ENCODE measurements around the gene PTPN13.

Gene PTPN13

DNA sequence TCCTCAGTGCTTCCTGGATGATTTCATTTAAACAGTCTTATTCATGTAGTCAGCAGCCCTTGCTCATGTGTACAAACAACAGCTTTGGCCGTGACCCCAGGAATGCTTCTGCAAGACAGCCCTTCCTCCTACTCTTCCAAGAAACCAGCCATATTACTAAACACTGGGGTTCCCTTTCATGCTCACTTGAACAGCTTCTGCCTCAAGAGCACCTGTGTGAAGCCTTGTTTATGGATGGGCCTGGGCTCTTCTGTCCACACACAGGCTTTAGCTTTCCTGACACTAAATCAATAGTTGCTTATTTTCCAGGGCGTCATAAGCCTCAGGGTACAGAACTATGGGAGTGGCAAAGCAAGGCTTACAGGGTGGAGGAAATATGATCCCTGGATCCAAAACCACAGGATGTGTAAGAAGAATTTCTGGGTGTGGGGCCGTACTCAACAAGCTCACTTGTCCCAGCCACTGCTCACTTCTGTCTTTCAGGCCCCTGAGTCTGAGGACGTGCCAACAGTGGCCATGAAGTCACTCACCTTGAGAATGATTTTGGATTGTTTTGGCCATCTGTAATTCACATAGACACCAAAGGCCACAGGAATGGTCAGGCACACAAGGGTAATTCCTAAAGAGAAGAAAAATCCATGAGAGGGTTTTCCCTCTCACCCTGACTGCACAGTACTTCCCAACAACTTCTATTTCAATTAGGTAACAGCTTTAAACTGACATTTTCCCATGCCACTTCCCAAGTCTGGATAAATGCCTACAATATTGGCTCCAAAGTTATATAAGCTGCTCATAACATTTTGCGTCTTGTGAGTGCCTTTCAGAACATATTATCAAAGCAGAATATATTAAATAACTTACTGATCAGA lies 237.4 kb downstream of the PTPN13 start:
- DNase-seq = peak; percentile 15

DNA sequence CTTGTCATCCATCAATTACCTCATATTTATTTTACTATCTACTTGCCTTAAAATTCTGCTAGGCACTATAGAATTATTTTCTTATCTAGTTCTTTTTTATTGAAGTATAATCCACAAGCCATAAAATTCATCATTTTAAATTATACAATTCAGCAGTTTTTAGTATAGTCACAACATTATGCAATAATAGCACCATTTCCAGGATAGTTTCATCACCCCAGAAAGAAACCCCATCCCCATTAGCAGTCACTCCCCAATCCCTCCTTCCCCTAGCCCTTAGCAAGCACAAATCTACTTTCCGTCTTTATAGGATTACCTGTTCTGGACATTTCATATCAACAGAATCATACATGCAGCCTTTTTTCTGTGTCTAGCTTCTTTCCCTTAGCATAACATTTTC lies 239.5 kb downstream of the PTPN13 start:
- DNase-seq = no peak

DNA sequence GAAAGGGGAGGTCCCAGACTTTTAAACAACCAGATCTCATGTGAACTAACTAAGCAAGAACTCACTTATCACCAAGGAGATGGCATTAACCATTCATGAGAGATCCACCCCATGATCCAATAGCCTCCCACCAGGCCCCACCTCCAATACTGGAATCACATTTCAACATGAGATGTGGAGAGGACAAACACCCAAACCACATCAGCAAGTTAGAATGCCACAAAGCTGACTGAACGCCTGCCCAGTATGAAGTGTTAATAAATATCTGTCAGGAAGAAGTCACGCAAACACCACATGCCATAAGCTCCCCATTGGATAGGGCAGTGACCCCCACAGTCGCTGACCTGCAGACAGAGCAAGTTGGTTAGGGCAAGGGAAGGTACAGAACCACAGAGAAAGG lies 240.8 kb downstream of the PTPN13 start:
- no peak for DNase-seq

DNA sequence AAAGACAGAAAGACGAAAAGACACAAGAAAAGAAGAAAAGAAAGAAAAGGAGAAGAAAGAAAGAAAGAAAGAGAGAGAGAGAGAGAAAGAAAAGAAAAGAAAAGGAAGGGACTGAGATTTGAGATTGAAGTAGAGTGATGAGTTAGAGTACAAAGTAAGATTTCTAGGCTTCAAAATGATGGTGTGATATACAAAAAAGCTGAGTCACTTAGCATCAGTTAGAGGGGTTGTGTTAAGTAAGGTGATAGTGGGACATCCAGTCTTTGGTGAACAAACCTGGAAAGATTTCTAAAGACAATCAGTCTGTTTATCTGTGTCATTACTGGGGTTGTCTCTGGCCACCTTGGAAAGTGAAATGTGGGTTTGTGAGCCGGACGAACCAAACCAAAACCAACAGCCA lies 241.6 kb downstream of the PTPN13 start:
- DNase-seq = no peak

DNA sequence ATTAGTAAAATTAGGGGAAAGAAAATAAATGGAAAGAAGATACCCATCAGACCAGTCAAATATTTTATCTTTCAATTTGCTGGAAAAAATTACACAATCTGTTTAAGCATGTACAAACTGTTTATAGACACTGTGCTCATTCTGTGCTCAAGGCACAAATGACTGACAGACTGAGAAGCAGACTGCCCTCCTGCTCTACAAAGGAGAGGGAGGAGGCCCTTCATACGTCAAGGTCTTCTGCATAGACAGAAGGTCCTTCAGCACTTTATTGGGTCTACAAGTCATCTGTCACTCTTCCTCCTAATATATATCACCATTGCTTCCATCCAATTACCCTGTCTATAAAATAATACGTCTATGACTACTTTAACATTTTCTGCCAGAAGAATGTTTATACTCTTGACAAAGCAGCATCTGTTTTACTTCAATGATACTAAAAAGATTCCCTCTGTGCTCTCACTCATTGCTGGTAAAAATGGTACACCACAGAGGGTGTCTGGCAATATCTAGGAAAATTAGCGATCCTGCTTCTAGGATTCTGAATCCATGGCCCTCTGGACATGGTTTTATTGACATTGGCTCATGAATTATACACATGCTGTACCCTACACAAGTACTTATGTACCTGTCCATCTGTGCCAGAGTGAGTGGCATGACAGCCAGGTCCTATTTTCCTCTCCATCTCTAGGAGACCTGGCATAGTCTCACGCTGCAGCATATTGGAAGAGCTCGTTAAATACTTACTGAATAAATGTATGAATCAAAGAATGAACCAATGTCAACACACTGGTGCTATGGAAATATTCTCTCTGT lies 243.8 kb downstream of the PTPN13 start:
- DNase-seq = no peak

DNA sequence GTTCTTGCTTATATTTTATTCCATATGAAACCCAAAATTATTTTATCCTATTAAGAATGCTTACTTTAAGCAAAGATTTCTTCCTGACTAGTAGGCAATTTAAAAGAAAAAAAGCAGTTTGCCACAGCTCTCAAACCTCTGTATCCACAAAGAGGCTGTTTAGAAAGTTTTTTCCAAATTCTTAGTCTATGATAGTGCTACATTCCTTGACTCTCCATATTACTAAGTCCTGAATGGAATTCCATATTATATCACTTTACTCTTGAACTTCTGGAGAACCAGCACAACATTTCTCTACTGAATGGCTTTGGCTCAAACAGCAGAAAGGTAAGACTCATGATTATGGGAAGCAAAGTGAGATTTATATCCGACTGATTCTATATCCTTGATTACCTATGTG lies 246.7 kb downstream of the PTPN13 start:
- no peak for DNase-seq

DNA sequence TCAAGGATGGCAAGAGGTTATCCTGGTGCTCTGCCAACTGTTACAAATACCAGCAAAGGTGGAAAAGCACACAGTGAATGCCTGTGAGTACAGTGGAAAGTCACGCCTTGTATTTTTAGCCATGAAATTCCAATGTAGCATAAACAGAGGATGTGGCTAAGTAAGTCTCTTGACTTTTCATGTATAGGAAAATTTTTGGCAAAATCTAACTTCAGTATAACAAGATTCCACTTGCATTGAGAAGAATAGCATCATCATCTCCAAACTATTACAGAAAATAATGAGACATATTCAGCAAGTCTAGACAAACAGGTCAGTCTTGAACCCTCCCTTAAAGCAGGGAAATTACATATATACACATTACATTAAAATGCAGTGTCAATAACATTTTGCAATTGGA lies 247.2 kb downstream of the PTPN13 start:
- no peak for DNase-seq

DNA sequence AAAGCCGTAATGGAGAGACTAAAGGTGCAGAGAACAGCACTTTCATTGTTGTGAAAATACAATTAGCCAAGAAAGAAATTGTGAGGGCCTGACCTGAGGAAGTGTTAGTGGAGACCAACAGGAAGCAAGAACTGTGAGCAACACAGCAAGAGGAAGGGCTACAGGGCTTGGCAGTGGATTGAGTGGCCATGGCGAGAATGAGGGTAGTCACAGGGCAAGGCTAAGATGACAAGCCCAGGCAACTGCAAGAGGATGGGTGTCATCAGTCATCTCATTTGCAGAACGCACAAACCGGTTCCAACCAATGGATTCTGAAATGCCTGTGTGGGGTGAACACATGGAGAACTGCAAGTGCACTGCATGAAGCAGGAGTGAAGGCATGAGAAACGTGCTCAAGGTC lies 251.5 kb downstream of the PTPN13 start:
- DNase-seq = no peak

DNA sequence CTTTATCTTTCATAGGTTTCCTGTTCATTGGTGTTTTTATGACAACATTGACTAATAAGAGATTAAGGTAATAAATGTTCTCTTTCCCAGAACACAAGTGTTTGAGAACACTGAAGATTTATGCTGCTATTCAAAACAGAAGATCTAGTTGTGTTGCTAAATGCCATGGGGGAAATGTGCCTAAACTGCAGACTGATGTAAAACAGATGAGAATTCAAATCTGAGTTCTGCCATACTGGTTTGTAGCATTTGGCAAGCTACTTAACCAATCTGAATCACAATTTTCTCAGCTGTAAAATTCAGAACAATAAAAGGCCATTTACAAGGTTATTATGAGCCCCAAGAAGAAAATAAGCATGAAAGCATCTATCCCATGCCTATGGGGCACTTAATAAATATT lies 252.8 kb downstream of the PTPN13 start:
- no peak for DNase-seq

DNA sequence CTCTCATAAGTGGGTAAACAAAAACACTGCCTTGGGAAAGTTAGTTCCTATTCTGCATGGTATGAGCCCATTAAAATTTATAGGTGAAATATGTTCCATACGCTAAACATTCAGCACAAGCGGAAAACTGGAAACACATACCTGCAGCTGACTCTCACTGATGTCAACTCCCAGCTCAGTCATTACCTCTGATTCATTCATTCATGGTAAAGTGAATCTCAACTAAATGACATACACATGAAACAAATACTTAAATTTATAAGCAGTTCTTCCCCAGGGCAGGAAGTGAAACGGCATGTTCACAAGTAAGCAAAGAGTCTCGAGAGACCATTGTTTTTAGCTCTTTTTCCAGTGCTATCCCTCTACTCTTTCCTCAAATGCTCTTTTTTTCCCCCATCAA lies 253.5 kb downstream of the PTPN13 start:
- DNase-seq = no peak

DNA sequence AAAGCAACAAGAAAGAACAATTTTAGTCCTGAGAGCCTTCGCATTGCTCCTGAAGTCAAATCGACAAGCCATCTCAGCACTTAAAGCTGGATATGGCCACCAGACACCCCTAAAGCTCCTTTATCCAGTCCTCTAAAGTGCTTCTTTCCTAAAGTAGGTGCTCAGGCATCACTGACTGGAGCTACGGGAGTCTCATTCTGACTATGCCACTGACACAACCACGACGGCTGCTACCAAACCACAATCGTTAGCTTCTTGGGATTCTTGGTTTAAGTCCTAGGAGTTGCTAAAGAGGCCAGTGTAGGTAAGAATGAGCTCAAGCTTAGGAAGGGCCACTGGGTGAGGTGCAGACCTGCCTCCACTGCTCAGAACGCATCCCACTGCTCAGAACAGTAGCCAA lies 254.0 kb downstream of the PTPN13 start:
- DNase-seq = no peak

DNA sequence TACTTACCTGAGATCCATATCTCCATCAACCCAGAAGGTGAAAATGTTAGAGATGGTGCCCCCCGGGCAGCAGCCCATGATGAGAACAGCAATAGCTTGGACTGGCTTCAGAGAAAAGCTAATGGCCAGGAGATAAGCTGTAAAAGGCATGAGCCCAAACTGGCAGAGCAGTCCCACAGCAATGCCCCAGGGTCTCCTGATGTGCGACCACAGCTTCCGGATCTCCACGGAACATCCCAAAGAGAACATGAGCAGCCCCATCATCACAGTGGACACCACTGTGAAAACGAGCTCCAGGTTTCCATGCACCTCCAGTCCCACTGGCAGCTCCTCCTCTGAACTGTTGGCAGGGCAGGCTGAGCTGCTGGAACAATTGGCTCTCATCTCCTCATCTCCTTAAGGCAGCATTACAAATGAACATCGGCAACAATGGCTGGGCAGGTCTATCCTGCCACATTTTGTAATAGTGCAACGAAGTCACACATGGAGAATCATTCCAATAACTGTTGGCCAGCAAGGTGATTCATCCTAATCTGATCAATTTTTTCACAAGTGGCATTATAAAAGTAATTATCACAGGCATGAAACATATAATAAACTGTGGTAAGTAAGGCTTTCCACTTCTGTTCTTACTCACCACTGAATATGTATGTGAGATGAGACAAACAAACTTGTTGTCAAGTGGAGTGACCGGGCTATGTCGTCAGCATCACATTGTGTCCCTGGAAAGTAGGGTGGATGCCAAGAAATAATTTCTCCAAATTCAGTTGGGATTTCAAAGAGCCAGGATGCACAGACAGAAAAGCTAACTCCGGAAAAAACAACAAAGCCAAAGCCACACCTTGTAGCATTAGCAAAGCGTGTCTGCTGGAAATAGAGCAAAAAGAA lies 254.9 kb downstream of the PTPN13 start, which contains the start of gene SLC10A6:
TSS of gene SLC10A6 (minus strand) at position 653 of the 888 bp plus-strand sequence. CDS start at position 384, 269 bp downstream.
- no peak for DNase-seq

DNA sequence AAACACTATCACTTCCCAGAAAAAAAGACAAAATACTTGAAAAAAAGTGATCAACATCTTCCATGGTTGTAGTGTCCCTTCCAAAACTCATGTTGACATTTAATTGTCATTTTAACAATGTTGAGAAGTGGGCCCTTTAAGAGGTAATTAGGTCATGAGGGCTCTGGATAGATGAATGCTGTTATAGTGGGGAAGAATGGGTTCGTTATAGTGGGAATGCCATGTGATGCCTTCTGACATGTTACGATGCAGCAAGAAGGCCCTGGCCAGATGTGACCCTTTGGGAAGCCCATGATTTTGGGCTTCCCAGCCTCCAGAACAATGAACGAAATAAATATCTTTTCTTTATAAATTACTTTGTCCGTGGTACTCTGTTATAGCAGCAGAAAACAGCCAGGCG lies 259.1 kb downstream of the PTPN13 start:
- no peak for DNase-seq

DNA sequence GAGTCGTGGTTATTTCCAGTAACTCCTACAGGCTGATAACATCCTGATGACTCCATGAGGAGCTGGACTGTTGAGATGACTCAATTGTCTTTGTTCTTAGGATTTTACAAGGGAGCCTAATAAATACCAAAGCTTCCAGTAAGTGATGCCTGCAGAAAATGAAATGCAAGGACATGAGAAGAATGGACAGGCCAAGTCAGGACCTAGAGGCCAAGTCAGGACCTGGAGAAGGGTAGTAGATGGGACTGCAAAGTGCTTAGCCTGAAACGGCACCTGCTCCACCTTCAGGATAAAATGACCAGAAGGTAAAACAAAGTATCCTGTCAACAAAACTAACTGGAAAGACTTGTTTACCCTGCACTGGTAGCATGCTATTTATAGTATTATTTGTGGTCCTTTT lies 261.5 kb downstream of the PTPN13 start:
- no peak for DNase-seq

DNA sequence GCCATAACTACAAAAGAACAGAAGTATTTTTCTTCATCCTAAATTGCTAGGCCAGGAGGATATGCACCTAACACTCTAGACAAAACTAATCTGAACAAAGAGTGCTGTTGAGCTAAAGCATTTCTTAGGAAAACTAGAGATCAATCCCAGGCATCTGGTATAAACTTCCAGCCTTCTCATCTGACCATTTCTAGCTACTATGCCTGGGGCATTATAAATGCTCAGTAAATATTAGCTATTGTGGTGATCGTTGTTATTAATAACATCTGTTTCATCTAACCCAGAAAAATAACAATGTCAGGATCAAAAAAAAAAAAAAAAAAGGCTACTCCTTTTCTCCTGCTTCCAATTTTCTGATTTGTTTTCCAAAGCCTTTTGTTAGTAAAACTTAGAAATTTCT lies 262.8 kb downstream of the PTPN13 start:
- DNase-seq = no peak

DNA sequence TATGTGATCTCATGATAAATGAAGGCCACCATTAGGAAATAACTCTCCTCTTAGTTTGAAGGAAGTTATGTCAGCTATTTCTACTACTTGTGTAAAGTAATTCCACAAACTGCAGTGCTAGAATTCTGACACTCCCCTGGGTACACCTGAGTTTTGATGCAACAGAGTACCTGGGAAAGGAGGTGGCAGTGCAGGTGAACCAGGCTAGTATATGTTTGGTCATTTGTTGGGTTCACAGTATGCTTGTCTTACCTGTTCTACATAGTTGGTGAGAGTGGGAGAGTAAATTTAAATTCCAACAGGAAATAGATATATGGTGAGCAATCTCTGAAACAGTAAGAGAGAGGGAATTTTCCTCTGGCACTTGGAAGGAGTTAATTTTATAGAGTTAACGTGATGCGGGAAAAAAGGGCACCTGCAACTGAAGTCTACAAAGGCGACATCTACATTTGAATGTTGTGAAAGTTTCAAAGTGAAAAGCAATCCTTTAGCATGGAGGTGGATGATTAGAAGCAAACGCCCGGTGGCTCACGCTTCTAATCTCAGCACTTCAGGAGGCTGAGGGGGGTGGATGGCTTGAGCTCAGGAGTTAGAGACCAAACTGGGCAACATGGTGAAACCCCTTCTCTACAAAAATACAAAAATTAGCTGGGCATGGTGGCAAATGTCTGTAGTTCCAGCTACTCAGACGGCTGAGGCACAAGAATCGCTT lies 263.4 kb downstream of the PTPN13 start:
- DNase-seq = no peak

All from retina (tissue), 1 donor.